Dendritic cell treated with granulocyte-macrophage colony-stimulating factor and Interleukin-4, amounts not matched to agents 40 ng/mL and 50 ng/mL, for 4 days (primary cell): ENCODE measurements around the gene TPRA1.

ENCODE experiments used
- H3K27ac Mint-ChIP-seq: one replicate; pipeline ENCODE4 v1.8.0; 2022; ENCODE audit warnings: mild to moderate bottlenecking, mixed read lengths
- H3K27me3 Mint-ChIP-seq: one replicate; pipeline ENCODE4 v1.8.0; 2022; ENCODE audit warnings: mild to moderate bottlenecking, mixed read lengths
- H3K36me3 Mint-ChIP-seq: one replicate; pipeline ENCODE4 v1.8.0; 2022; ENCODE audit warnings: low read depth, mixed read lengths
- H3K4me1 Mint-ChIP-seq: one replicate; pipeline ENCODE4 v1.8.0; 2022; ENCODE audit warnings: low read depth, mixed read lengths
- H3K4me3 Mint-ChIP-seq: one replicate; pipeline ENCODE4 v1.8.0; 2022; ENCODE audit warnings: mild to moderate bottlenecking, moderate library complexity, mixed read lengths
- H3K9me3 Mint-ChIP-seq: one replicate; pipeline ENCODE4 v1.8.0; 2022; ENCODE audit warnings: mixed read lengths
- intact Hi-C: fragments of 100-400 bp; cut with micrococcal nuclease; formaldehyde crosslinking; loops from one replicate; pipeline ENCODE4 v1.15.0; 2022

Gene TPRA1

DNA sequence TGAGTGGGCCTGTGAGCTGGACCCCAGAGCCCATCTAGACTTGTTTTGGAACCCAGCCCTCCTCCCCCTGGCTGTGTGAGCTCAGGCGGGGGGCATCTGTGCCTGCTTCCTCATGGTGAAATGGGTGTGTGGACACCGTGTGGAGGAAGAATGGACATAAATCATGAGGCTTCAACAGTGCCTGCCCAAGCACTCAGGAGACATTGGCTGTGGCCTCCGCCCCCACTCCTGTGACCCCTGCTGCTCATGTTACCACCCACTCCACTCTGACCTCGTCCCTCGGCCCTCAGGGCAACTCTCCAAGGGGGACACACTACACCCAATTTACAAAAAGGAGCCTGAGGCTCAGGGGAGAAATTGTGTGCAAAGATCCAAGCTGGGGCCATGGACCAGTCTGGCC, 16.6 kb downstream of the TPRA1 start:
- no peaks in the 10 kb centered on the region for H3K27me3 Mint-ChIP-seq
- H3K9me3 Mint-ChIP-seq, result no peaks in the 10 kb centered on the region
- peaks cover 87% of the 10 kb centered on the region for H3K36me3 Mint-ChIP-seq
- H3K27ac Mint-ChIP-seq, result no peak overlapping the region
- H3K4me1 Mint-ChIP-seq, result peaks cover 11% of the 10 kb centered on the region
- intact Hi-C loops, result loop anchor here (10.0 kb wide), 2 partner anchors 61 to 401 kb away; no protein-coding TSS in a partner anchor
- H3K4me3 Mint-ChIP-seq, result no peak overlapping the region

DNA sequence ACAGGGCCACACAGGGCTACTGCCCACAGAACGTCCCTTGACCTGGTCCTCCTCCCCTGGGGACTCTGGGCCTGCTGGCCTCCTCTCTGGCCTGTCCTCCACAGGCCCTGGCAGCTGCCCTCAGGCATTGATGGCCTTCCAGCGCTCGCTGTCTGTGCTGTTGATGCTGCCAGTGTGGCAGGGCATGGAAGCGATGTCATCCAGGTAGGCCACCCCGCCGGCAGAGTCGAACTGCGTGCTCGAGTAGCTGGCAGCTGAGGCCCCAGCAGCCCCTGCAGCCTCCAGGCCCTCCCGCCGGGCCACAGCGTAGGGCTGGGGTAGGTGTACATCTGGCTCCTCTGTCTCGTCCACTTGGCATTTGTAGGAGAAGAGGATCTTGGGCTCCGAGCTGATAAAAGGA, 17.1 kb downstream of the TPRA1 start:
- Mint-ChIP-seq H3K9me3 (no peaks in the 10 kb centered on the region), H3K4me3 (no peak overlapping the region), H3K36me3 (peaks cover 81% of the 10 kb centered on the region), H3K27ac (no peak overlapping the region), H3K4me1 (peaks cover 9% of the 10 kb centered on the region), H3K27me3 (no peaks in the 10 kb centered on the region)
- intact Hi-C loops, result loop anchor here (10.0 kb wide), 2 partner anchors 61 to 401 kb away; no protein-coding TSS in a partner anchor

DNA sequence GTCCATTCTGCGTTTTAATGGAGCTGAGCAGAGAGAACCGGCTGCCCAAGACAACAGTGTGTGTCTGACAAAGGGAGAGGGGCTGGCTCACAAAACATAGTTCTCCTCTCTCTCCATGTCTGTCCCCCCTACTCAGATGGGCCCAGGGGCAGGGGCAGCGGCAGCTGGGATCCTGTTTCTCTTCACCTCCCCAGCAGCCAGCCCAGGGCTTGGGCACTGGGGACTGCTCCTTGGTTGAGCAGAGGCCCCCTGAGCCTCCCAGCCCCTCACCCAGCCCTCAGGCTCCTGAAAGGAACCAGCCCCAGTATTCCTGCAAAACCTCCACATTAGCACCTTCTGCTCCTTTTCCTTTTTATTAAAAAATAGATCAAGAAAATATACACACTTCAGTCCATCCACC, 17.8 kb downstream of the TPRA1 start:
- intact Hi-C loops, result loop anchor here (10.0 kb wide), 2 partner anchors 62 to 402 kb away; no protein-coding TSS in a partner anchor
- Mint-ChIP-seq H3K9me3 (no peaks in the 10 kb centered on the region), H3K27ac (no peak overlapping the region), H3K27me3 (no peaks in the 10 kb centered on the region), H3K36me3 (peaks cover 76% of the 10 kb centered on the region), H3K4me3 (no peak overlapping the region), H3K4me1 (peaks cover 9% of the 10 kb centered on the region)

DNA sequence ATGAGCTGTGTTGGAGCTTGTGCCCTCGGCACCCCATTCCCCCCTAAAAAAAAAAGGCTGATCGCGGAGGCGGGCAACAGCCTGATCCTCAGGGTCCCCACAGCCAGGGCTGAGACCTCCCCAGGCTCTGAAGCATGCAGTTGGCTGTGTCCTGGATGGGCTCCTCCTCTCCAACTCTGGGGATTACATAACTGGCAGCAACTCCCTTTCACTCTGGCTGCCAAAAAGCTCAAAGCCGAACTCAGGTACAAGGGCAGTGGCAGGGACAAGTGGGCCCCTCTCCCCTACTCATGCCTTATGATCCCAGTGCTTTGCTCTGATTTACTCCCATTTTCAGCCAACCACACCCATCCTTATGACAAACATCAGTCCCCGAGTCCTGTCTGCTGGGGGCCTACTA, 18.3 kb downstream of the TPRA1 start:
- Mint-ChIP-seq H3K4me1 (peaks cover 9% of the 10 kb centered on the region), H3K9me3 (no peaks in the 10 kb centered on the region), H3K4me3 (no peak overlapping the region), H3K27ac (no peak overlapping the region), H3K36me3 (peaks cover 70% of the 10 kb centered on the region), H3K27me3 (no peaks in the 10 kb centered on the region)
- intact Hi-C loops, result loop anchor here (10.0 kb wide), 2 partner anchors 63 to 403 kb away; no protein-coding TSS in a partner anchor

DNA sequence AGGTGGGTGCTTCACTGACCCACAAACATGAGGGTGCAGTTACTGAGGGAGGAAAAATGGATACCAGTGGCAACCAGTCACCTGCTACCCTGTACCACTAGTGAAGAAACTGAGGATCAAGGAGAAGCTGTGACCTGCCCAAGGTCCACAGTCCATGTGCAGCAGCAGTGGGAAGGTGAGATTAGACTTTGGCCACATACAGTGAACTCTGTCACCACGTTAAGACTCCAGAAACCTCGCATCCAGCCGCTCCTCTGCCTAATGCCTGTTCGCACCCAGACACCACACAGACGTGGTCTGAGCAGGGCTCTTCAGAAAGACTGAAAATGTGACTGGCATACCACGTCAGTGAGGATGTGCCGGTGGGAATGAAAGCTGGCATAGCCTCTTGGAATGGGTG, 20.0 kb downstream of the TPRA1 start:
- intact Hi-C loops, result loop anchor here (10.0 kb wide), 2 partner anchors 64 to 404 kb away; no protein-coding TSS in a partner anchor
- H3K4me1 Mint-ChIP-seq, result peaks cover 6% of the 10 kb centered on the region
- H3K36me3 Mint-ChIP-seq, result peaks cover 54% of the 10 kb centered on the region
- no peaks in the 10 kb centered on the region for H3K9me3 Mint-ChIP-seq
- H3K4me3 Mint-ChIP-seq, result no peak overlapping the region
- peaks cover 1% of the 10 kb centered on the region for H3K27me3 Mint-ChIP-seq
- no peak overlapping the region for H3K27ac Mint-ChIP-seq

- no peak overlapping the region for H3K27ac Mint-ChIP-seq
- H3K4me1 Mint-ChIP-seq, result no peaks in the 10 kb centered on the region
- peaks cover 41% of the 10 kb centered on the region for H3K36me3 Mint-ChIP-seq
- H3K27me3 Mint-ChIP-seq, result peaks cover 9% of the 10 kb centered on the region
- no peaks in the 10 kb centered on the region for H3K9me3 Mint-ChIP-seq
- intact Hi-C loops, result no loop called here
- H3K4me3 Mint-ChIP-seq, result no peak overlapping the region
Observed at GRCh38 chr3:127569160-127569559, 21.4 kb downstream of the TPRA1 start.

DNA sequence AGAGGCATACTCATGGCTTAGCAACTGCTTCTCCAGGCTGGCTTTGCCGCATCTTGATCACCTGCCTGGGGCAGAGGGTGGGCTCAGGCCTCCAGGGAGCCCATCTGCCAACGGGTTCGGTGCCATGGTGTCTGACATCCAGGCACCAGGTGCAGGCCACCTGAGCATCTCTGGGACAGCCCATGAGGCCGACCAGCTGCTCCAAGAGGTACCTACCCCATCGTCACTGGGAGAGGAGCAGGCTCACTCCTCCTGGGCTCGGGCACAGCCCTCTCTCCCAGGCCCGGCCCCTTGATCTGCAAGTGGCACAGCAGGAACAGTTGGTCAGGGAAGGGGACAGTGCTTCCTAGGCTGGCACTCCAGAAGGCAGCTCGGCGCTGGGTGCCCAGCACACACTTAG, 21.9 kb downstream of the TPRA1 start:
- Mint-ChIP-seq H3K4me1 (no peaks in the 10 kb centered on the region), H3K4me3 (no peak overlapping the region), H3K27ac (no peak overlapping the region), H3K27me3 (peaks cover 12% of the 10 kb centered on the region), H3K9me3 (no peaks in the 10 kb centered on the region), H3K36me3 (peaks cover 35% of the 10 kb centered on the region)
- intact Hi-C loops, result no loop called here

GRCh38 chr3:127566833-127567232, 23.7 kb downstream of the TPRA1 start:
- H3K27me3 Mint-ChIP-seq, result peaks cover 14% of the 10 kb centered on the region
- no peak overlapping the region for H3K4me3 Mint-ChIP-seq
- no peak overlapping the region for H3K27ac Mint-ChIP-seq
- intact Hi-C loops, result no loop called here
- H3K36me3 Mint-ChIP-seq, result peaks cover 18% of the 10 kb centered on the region
- no peaks in the 10 kb centered on the region for H3K9me3 Mint-ChIP-seq
- H3K4me1 Mint-ChIP-seq, result no peaks in the 10 kb centered on the region

DNA sequence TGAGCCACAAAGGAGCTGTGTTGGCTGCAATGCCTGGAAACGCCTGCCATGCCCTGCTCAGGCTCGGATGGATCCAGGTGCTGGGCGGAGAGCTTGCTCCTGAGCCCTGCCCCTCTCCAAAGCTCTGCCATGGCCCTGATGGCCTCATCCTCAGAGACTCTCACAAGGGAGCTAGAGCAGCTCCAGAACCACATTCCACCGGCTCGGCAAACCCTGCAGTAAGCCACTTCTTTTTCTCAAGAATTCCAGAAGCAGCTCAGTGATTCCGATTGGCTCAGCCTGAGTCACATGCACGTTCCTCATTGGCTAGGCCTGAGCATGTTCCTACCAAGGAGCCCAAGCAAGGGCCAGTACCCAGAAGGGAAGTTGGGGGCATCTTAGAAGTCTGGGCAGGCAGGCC, 24.8 kb downstream of the TPRA1 start:
- Mint-ChIP-seq H3K27me3 (peaks cover 14% of the 10 kb centered on the region), H3K4me3 (no peak overlapping the region), H3K4me1 (peaks cover 2% of the 10 kb centered on the region), H3K36me3 (peaks cover 6% of the 10 kb centered on the region), H3K9me3 (no peaks in the 10 kb centered on the region), H3K27ac (no peak overlapping the region)
- intact Hi-C loops, result no loop called here

- H3K9me3 Mint-ChIP-seq, result peaks cover 10% of the 10 kb centered on the region
- H3K27ac Mint-ChIP-seq, result peak overlapping the region; percentile 9
- peaks cover 9% of the 10 kb centered on the region for H3K4me1 Mint-ChIP-seq
- peaks cover 10% of the 10 kb centered on the region for H3K27me3 Mint-ChIP-seq
- intact Hi-C loops, result no loop called here
- H3K36me3 Mint-ChIP-seq, result no peaks in the 10 kb centered on the region
- H3K4me3 Mint-ChIP-seq, result no peak overlapping the region
Observed at GRCh38 chr3:127560051-127560787, 30.3 kb downstream of the TPRA1 start.

DNA sequence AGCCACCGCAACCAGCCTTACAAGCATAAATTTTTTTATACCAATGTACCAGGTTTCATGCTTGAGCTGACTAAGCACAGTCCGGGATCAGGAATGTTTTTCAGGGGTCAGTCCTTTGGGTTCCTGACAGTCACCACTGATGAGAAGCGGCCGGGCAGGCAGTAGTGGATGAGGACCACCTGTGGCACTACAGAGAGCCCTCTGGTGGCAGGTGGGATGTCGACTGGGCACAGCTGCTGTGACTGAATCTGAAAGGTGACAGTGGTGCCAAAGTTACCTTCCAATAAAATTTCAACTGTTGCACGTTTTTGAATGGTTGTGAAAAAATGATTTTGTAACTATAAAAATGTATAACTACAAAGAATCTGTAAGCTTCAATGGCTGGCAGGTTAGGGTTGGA, 34.0 kb downstream of the TPRA1 start:
- peaks cover 9% of the 10 kb centered on the region for H3K4me1 Mint-ChIP-seq
- H3K4me3 Mint-ChIP-seq, result no peak overlapping the region
- peaks cover 2% of the 10 kb centered on the region for H3K27me3 Mint-ChIP-seq
- H3K36me3 Mint-ChIP-seq, result no peaks in the 10 kb centered on the region
- peaks cover 10% of the 10 kb centered on the region for H3K9me3 Mint-ChIP-seq
- intact Hi-C loops, result no loop called here
- H3K27ac Mint-ChIP-seq, result no peak overlapping the region

- H3K4me3 Mint-ChIP-seq, result no peak overlapping the region
- H3K27ac Mint-ChIP-seq, result no peak overlapping the region
- H3K27me3 Mint-ChIP-seq, result peaks cover 5% of the 10 kb centered on the region
- H3K9me3 Mint-ChIP-seq, result peaks cover 5% of the 10 kb centered on the region
- intact Hi-C loops, result no loop called here
- peaks cover 2% of the 10 kb centered on the region for H3K4me1 Mint-ChIP-seq
- no peaks in the 10 kb centered on the region for H3K36me3 Mint-ChIP-seq
Observed at GRCh38 chr3:127555108-127555507, 35.4 kb downstream of the TPRA1 start.

- intact Hi-C loops, result no loop called here
- Mint-ChIP-seq H3K27ac (no peak overlapping the region), H3K27me3 (peaks cover 18% of the 10 kb centered on the region)
Observed at GRCh38 chr3:127552038-127552437, 38.5 kb downstream of the TPRA1 start.

GRCh38 chr3:127551178-127551577, 39.4 kb downstream of the TPRA1 start:
- intact Hi-C loops, result no loop called here
- Mint-ChIP-seq H3K27me3 (peaks cover 25% of the 10 kb centered on the region), H3K9me3 (no peaks in the 10 kb centered on the region), H3K4me1 (peaks cover 17% of the 10 kb centered on the region), H3K27ac (no peak overlapping the region), H3K36me3 (no peaks in the 10 kb centered on the region), H3K4me3 (no peak overlapping the region)

More at GRCh38 chr3:127552038-127552437, 38.5 kb downstream of the TPRA1 start:
- Mint-ChIP-seq H3K4me3 (no peak overlapping the region), H3K9me3 (no peaks in the 10 kb centered on the region), H3K4me1 (peaks cover 11% of the 10 kb centered on the region), H3K36me3 (no peaks in the 10 kb centered on the region)
